ENCODE data around the gene INTS14.
"Not testable (repeated sequence)": the region's sequence is repeated elsewhere in the genome, so short reads cannot be mapped to it uniquely, and the experiment has no call there.

GRCh38 chr15:65615887-65616286 lies 5.0 kb upstream of the INTS14 start:
- not testable (repeated sequence) for TF ChIP-seq CTCF (IDR thresholded peaks at IDR 0.05; ENCODE audit: insufficient read depth, low read depth, low read length); EZH2 (IDR thresholded peaks at IDR 0.05; ENCODE audit: insufficient read depth, low read length)
